HEK293 (cell line): ENCODE results near the gene ZNF771.
A peak's percentile ranks its signal among the peaks of the same experiment; 100 is the strongest.

ENCODE experiments used
- GFI1B ChIP-seq: fragments of 450-650 bp; formaldehyde crosslinking; IDR thresholded peaks from 2 replicates; pipeline ENCODE4 v1.5.1; 2016; ENCODE audit warnings: missing biosample characterization, missing genetic modification characterization
- GLI4 ChIP-seq: fragments of 450-650 bp; formaldehyde crosslinking; IDR thresholded peaks from 2 replicates; pipeline ENCODE4 v1.5.1; 2016; ENCODE audit warnings: missing biosample characterization, missing genetic modification characterization
- KLF17 ChIP-seq: fragments of 450-650 bp; formaldehyde crosslinking; IDR thresholded peaks from 2 replicates; pipeline ENCODE4 v1.5.1; 2016; ENCODE audit warnings: missing biosample characterization, missing genetic modification characterization
- PATZ1 ChIP-seq: fragments of 450-650 bp; formaldehyde crosslinking; IDR thresholded peaks from 2 replicates; pipeline ENCODE4 v1.5.1; 2016; ENCODE audit warnings: missing biosample characterization, missing genetic modification characterization
- SALL2 ChIP-seq: fragments of 450-650 bp; formaldehyde crosslinking; IDR thresholded peaks from 2 replicates; pipeline ENCODE4 v1.5.0; 2017; ENCODE audit warnings: missing biosample characterization, mild to moderate bottlenecking, missing genetic modification characterization, borderline replicate concordance
- SP2 ChIP-seq: fragments of 450-650 bp; formaldehyde crosslinking; IDR thresholded peaks from 2 replicates; pipeline ENCODE4 v1.5.1; 2016; ENCODE audit warnings: missing biosample characterization, missing genetic modification characterization
- ZEB2 ChIP-seq: fragments of 450-650 bp; formaldehyde crosslinking; IDR thresholded peaks from 2 replicates; pipeline ENCODE4 v1.5.1; 2016; ENCODE audit warnings: missing biosample characterization, missing genetic modification characterization
- ZNF138 ChIP-seq: fragments of 450-650 bp; formaldehyde crosslinking; IDR thresholded peaks from 2 replicates; pipeline ENCODE4 v1.5.1; 2016; ENCODE audit warnings: missing biosample characterization, missing genetic modification characterization, borderline replicate concordance
- ZNF140 ChIP-seq: fragments of 450-650 bp; formaldehyde crosslinking; IDR thresholded peaks from 2 replicates; pipeline ENCODE4 v1.5.1; 2016; ENCODE audit warnings: missing biosample characterization, missing genetic modification characterization
- ZNF148 ChIP-seq: fragments of 450-650 bp; formaldehyde crosslinking; IDR thresholded peaks from 2 replicates; pipeline ENCODE4 v1.5.0; 2017; ENCODE audit warnings: missing biosample characterization, missing genetic modification characterization, borderline replicate concordance
- ZNF16 ChIP-seq: fragments of 450-650 bp; formaldehyde crosslinking; IDR thresholded peaks from 2 replicates; pipeline ENCODE4 v1.5.1; 2016; ENCODE audit warnings: low read depth, missing biosample characterization, missing genetic modification characterization
- ZNF174 ChIP-seq: fragments of 450-650 bp; formaldehyde crosslinking; IDR thresholded peaks from 2 replicates; pipeline ENCODE4 v1.5.0; 2017; ENCODE audit warnings: missing biosample characterization, mild to moderate bottlenecking, missing genetic modification characterization
- ZNF221 ChIP-seq: fragments of 450-650 bp; formaldehyde crosslinking; IDR thresholded peaks from 2 replicates; pipeline ENCODE4 v1.5.1; 2017; ENCODE audit warnings: missing biosample characterization, missing genetic modification characterization, borderline replicate concordance
- ZNF362 ChIP-seq: fragments of 450-650 bp; formaldehyde crosslinking; IDR thresholded peaks from 2 replicates; pipeline ENCODE4 v1.5.1; 2016; ENCODE audit warnings: missing biosample characterization, missing genetic modification characterization
- ZNF513 ChIP-seq: fragments of 450-650 bp; IDR thresholded peaks from 2 replicates; pipeline ENCODE4 v1.5.1; 2018; ENCODE audit warnings: missing biosample characterization, missing genetic modification characterization
- ZNF548 ChIP-seq: fragments of 450-650 bp; formaldehyde crosslinking; IDR thresholded peaks from 2 replicates; pipeline ENCODE4 v1.5.1; 2016; ENCODE audit warnings: missing biosample characterization, missing genetic modification characterization
- ZNF600 ChIP-seq: fragments of 450-650 bp; formaldehyde crosslinking; IDR thresholded peaks from 2 replicates; pipeline ENCODE4 v1.5.1; 2016; ENCODE audit warnings: missing biosample characterization, missing genetic modification characterization
- ZNF623 ChIP-seq: fragments of 450-650 bp; formaldehyde crosslinking; IDR thresholded peaks from 2 replicates; pipeline ENCODE4 v1.5.1; 2016; ENCODE audit warnings: missing biosample characterization, missing genetic modification characterization
- ZNF639 ChIP-seq: fragments of 450-650 bp; formaldehyde crosslinking; IDR thresholded peaks from 2 replicates; pipeline ENCODE4 v1.5.1; 2016; ENCODE audit warnings: missing biosample characterization, missing genetic modification characterization
- ZNF658 ChIP-seq: fragments of 450-650 bp; formaldehyde crosslinking; IDR thresholded peaks from 2 replicates; pipeline ENCODE4; 2016; ENCODE audit warnings: missing biosample characterization, missing genetic modification characterization
- ZNF660 ChIP-seq: fragments of 450-650 bp; IDR thresholded peaks from 2 replicates; pipeline ENCODE4 v1.5.1; 2018; ENCODE audit warnings: missing biosample characterization, mild to moderate bottlenecking, missing genetic modification characterization
- ZNF704 ChIP-seq: fragments of 450-650 bp; formaldehyde crosslinking; IDR thresholded peaks from 2 replicates; pipeline ENCODE4 v1.5.1; 2016; ENCODE audit warnings: missing biosample characterization, missing genetic modification characterization
- ZSCAN23 ChIP-seq: fragments of 450-650 bp; formaldehyde crosslinking; IDR thresholded peaks from 2 replicates; pipeline ENCODE4 v1.5.1; 2016; ENCODE audit warnings: missing biosample characterization, missing genetic modification characterization

ZNF771 gene

GRCh38 chr16:30371248-30371816, 36.1 kb upstream of the ZNF771 start (continued):
- no peak for TF ChIP-seq ZNF16 (tag by site-specific recombination)
- TF ChIP-seq GLI4 (tag by site-specific recombination): peak; percentile 65
- TF ChIP-seq ZNF548 (tag by site-specific recombination): no peak
- TF ChIP-seq ZNF513 (tag by site-specific recombination): no peak
- TF ChIP-seq ZNF174 (tag by site-specific recombination): no peak
- TF ChIP-seq ZSCAN23 (tag by site-specific recombination): 0 out of 2 replicates have a peak, but pooled peaks have one; percentile 54
- no peak for TF ChIP-seq ZNF362 (tag by site-specific recombination)
- TF ChIP-seq ZNF600 (tag by site-specific recombination): no peak
- no peak for TF ChIP-seq ZNF138 (tag by site-specific recombination)
- TF ChIP-seq KLF17: peak; percentile 56; the same call in 1 of the 2 replicates
- TF ChIP-seq SP2 (tag by site-specific recombination): no peak
- TF ChIP-seq ZNF660 (tag by site-specific recombination): peak; percentile 30; the same call in 1 of the 2 replicates
- 0 out of 2 replicates have a peak, but pooled peaks have one; percentile 49 for TF ChIP-seq ZNF639 (tag by site-specific recombination)
- no peak for TF ChIP-seq ZNF148
- no peak for TF ChIP-seq ZNF221 (tag by site-specific recombination)
- no peak for TF ChIP-seq SALL2 (tag by site-specific recombination)
- peak; percentile 89 for TF ChIP-seq ZEB2
- no peak for TF ChIP-seq ZNF623 (tag by site-specific recombination)
- TF ChIP-seq PATZ1 (tag by site-specific recombination): peak; percentile 77
- no peak for TF ChIP-seq ZNF140 (tag by site-specific recombination)
- no peak for TF ChIP-seq ZNF704 (tag by site-specific recombination)
- TF ChIP-seq ZNF658 (tag by site-specific recombination): no peak
- TF ChIP-seq GFI1B (tag by site-specific recombination): no peak; the same call in 1 of the 2 replicates
